ENCODE measurements around the gene SAMSN1.

- TF ChIP-seq CTCF (conservative IDR thresholded peaks at IDR 0.05; ENCODE audit: low read length) (no peak), EZH2phosphoT487 (IDR thresholded peaks at IDR 0.05; ENCODE audit: borderline replicate concordance, low read depth, low read length) (no peak)
Measured at GRCh38 chr21:14513804-14514203, 32.3 kb downstream of the SAMSN1 start.

Measured in OCI-LY7 (cell line).